MV-4-11 (cell line): ENCODE data around the gene EPS15.
"Not testable (repeated sequence)": the region's sequence is repeated elsewhere in the genome, so short reads cannot be mapped to it uniquely, and the experiment has no call there.

Experiments used
- DNase-seq: peaks from one replicate; lab custom pipeline; 2025; lab: John Stamatoyannopoulos, UW

The EPS15 gene

DNA sequence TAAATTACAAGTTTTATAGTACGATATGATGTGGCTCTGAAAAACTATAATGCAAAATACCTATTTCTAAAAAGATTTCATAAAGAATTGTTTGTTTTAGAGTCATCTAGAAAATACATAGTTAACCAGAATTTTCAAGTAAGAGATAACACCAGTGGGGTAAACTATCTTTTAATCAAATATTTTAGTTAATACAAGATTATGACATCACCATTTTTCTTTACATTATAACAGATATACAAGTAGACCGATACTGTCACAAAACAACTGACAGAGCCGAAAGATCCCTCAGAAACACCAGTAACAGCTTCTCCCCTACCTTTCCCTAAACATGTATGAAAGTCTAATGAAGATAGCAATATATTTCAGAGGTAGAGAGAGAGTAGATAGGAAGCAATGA is 54.2 kb downstream of the EPS15 start:
- no peak for DNase-seq

DNA sequence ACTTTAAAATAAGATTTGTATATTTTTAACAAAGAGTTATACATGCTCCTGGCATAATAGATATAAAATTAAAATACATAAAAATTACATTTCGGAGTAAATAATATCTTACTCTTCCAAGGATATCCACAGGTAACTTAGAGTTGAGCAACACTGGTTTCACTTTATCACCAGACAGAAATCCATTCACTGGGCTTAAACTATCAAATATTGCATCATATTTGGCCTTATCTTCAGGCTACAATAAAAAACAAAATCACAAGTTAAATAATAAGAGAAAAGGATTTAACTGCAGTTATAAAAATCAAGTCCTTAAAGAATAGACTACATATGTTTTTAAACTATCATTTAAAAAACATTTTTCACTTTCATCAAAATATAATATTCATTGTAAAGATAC is 55.5 kb downstream of the EPS15 start:
- no peak for DNase-seq

GRCh38 chr1:51462289-51462688 is 56.8 kb downstream of the EPS15 start:
- not testable (repeated sequence) for DNase-seq

DNA sequence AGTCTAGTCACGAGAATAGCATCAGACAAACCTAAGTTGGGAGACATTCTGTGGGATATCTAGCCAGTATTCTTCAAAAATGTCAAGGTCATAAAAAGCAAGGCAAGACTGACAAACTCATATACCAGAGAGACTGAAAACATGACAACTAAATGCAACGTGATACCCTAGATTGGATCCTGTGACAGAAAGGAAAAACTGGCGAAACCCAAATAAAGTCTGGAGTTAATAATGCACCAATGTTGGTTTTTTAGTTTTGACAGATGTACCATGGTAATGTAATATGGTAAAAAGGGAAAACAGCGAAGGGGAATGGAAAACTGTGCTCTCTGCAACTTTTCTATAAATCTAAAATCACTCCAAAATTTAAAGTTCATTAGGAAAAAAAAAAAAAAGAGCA is 64.5 kb downstream of the EPS15 start:
- no peak for DNase-seq

- no peak for DNase-seq
Observed at GRCh38 chr1:51453010-51453409, 66.1 kb downstream of the EPS15 start.

GRCh38 chr1:51448844-51449454 is 70.1 kb downstream of the EPS15 start:
- not testable (repeated sequence) for DNase-seq

DNA sequence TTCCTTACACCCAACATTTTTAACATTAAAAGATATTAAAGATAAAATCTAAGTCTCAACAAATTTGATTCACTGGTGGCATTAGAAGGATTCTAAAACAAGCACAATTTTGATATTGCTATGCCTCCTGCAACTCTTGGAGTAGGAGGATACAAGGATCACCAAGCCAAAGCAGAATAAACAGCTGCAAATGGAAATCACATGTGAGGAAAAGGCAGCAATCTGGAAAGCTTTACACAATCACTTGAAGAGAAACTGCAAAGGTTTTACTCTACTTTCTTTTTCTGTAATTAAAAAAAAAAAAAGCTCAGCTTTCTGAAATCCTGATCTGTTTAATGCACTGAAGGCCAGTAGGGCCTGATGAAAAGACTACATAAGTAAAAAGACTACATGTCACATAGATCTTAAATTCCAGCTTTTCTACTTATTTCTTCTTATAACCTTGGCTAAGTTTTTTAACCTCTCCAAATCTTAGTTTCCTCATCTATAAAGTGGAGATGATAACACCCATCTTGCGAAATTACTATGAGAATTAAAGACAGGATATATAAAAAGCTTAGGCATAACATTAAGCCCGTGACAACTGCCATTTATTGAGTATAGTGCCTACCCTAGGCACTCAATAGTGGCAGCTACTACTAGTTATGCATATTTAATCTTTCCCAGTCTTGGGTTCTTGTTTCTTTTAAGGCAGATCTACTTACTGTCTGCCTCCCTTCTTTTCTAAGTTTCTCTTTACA is 73.5 kb downstream of the EPS15 start:
- peak; percentile 15 for DNase-seq

GRCh38 chr1:51444534-51445192 is 74.4 kb downstream of the EPS15 start:
- DNase-seq = no peak

DNA sequence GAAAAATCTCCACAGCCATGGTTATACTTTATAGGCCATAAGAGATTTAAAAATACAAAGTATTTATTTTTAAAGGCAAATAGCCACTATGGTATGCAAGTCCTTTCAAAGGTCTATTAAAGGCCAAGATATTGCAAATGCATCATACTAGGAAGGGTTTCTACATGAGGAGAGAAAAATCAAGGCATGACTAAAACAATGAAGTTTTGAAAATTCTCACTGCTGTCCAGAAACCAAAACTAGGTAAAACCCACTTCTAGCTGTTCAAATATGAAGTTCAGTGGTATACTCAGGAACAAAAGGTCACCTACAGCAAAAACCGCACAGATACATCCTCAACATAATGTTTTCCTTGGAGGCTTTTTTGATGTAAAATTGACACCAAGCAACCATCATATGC is 75.0 kb downstream of the EPS15 start:
- no peak for DNase-seq

- DNase-seq = no peak
Observed at GRCh38 chr1:51443555-51443954, 75.5 kb downstream of the EPS15 start.

- peak; percentile 34 for DNase-seq
Observed at GRCh38 chr1:51442616-51443015, 76.5 kb downstream of the EPS15 start.

GRCh38 chr1:51442198-51442597 is 76.9 kb downstream of the EPS15 start:
- no peak for DNase-seq

DNA sequence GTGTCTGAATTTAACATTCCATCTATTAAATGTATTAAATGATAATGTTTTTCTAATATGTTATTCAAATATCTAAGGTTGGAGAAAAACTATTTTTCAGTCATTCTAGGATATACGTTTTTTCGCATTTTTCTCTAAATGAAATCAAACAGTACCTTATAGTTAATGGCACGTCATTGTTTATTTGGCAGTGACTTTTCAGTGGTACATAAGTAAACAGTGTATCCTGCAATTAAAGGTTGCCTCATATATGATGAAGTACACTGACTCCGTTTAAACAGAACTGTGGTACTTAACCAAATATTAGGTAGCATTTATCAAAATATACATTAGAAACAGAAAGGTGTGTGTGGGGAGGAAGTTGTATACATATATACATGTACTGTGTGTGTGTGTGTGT is 79.2 kb downstream of the EPS15 start:
- no peak for DNase-seq

- no peak for DNase-seq
Observed at GRCh38 chr1:51439053-51439452, 80.0 kb downstream of the EPS15 start.

DNA sequence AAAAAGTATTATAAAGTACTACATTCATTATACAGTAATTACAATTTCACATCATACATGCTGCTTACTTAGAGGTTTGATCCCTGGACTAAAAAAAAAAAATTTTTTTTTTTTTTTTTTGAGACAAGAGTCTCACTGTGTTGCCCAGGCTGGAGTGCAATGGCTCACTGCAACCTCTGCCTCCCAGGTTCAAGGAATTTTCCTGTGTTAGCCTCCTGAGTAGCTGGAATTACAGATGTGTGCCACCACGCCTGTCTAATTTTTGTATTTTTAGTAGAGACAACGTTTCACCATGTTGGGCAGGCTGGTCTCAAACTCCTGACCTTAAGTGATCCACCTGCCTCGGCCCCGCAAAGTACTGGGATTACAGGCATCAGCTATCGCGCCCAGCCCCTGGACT is 81.7 kb downstream of the EPS15 start:
- DNase-seq = not testable (repeated sequence)

DNA sequence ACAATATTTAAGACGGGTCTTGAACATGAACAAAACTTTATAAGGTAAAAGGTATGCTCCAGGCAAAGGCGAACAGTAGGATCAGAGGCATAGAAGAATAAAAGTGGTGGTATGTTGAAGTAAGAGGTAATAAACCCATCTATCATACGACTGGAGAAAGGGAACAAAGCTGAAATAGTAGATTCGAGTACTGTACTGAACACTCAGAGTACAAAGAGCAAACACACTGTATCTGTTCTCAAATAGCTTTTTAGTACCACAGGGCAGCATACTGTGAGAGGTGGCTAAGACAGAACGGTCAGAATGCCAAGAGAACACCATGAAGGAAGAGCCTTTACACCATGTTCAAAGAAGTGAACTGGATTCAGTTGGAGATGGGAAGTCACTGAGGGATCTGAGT is 83.2 kb downstream of the EPS15 start:
- no peak for DNase-seq

- no peak for DNase-seq
Observed at GRCh38 chr1:51433972-51434510, 85.0 kb downstream of the EPS15 start.

DNA sequence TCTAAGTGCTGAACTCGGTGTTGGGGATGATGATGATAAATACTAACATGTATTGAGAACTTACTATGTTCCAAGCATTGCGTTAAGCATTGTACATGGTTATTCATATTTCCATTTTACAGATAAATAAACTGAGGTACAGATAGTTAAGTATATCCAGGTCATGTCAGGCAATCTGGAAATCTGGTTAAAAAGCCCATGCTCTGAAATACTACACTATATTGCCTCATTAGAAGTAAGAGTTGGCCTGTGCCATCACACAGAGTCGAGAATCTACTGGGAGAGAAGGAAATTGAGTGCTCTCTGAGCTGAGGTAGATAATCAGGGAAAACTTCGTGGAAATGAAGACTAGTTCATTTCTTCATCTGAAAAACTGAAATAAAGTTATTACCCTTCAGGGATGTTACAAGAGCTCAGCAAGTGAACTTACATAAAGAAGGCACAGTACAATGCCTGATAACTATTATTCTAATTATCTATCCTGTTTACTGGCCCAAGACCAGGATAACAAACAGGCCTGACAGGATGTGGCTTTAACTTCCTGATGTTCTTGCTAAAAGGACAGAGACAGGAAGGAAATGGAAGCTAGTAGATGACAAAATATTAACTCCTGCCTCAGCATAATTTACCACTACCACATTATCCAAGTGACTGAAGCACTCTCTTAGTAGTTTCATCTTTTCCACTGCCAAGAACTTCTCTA is 85.6 kb downstream of the EPS15 start:
- DNase-seq = peak; percentile 31

- DNase-seq = no peak
Observed at GRCh38 chr1:51432146-51432545, 86.9 kb downstream of the EPS15 start.

DNA sequence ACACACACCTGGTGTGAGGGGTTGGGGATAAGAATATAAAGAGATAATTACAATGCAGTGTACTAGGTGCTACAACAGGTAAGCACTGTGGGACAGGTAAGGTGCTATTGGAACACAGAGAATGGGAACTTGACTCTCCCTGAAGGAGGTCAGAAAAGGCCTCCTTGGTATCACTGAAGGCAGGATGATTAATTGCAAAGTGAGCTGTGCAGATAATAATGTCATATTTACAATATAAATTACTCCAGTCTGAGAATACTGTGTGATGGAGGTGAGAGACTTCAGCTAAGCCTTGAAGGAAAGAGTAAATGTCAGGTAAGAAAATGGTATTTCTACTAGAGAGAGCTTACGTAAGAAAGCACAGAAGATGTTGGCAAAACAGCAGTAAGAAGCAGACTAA is 91.6 kb downstream of the EPS15 start:
- no peak for DNase-seq

GRCh38 chr1:51425955-51426354 is 93.1 kb downstream of the EPS15 start:
- DNase-seq = no peak

- DNase-seq = no peak
Observed at GRCh38 chr1:51425273-51425672, 93.8 kb downstream of the EPS15 start.
